ENCODE data around the gene STX2.

Gene STX2

DNA sequence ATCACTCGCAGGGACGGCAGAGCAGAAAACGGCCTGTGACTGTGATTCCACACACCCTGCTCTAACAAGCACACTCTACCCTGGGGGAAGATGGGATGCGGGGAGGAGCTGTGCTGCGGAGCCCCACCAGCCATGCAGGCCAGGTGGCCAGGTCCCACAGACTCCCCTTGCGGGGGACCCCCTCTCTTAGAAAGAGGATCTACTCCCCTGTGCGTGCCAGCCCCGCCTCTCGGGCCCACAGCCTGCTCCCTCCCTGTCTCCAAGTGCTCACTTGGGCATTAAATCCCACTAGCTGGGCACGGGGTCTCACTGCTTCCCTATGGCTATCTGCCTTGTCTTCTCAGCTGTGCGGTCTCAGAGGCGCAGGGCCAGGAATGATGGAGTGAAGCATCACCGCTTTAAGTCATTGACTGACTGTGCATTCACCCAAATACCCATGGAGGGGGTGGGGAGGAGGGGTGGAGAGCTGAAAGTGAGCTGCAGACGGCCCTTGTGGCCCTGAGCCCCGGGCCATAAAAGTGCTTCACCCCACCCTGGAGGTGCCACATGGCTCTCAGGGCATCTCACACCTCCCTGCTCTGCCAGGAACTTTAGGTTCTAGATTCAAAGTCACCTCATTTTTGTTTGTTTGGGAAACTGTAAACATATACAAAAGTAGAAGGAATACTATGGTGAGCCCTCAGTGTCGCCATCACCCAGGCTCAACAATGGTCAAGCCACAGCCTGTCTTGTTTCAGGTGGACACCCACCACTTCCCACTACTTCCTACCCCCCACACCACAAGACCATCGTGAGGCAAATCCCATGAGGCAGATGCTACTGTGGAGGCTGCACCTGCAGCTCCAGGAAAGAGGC, 9.4 kb downstream of the STX2 start:
- Mint-ChIP-seq H3K9me3 (no peaks in the 10 kb centered on the region), H3K4me3 (no peak overlapping the region), H3K36me3 (ENCODE audit: low read depth) (peaks cover 7% of the 10 kb centered on the region), H3K27me3 (no peaks in the 10 kb centered on the region), H3K27ac (no peak overlapping the region), H3K4me1 (ENCODE audit: low read depth) (peaks cover 34% of the 10 kb centered on the region)

DNA sequence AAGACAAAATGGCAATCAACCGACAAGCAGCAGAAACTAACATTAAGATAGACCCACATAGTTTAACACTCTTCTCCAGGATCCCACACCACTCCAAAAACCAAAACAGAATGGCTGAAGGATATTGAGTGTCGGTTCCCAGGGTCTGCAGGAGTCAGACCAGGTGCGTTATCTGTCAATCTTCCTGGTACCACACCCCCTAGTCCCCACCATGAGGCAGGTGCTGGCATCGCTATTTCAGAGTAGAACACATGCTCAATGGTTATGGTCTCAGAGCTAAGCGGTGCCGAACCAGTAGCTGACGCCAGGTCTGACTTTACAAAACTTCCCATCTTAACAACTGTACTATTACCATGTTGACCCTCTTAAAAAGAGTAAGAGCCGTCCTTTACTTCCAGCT, 10.2 kb downstream of the STX2 start:
- peaks cover 34% of the 10 kb centered on the region for H3K4me1 Mint-ChIP-seq (ENCODE audit: low read depth)
- no peak overlapping the region for H3K4me3 Mint-ChIP-seq
- H3K27me3 Mint-ChIP-seq: no peaks in the 10 kb centered on the region
- H3K27ac Mint-ChIP-seq: no peak overlapping the region
- H3K36me3 Mint-ChIP-seq (ENCODE audit: low read depth): peaks cover 7% of the 10 kb centered on the region
- H3K9me3 Mint-ChIP-seq: no peaks in the 10 kb centered on the region

- peaks cover 12% of the 10 kb centered on the region for H3K36me3 Mint-ChIP-seq (ENCODE audit: low read depth)
- H3K27me3 Mint-ChIP-seq: no peaks in the 10 kb centered on the region
- peak overlapping the region; percentile 61 for H3K27ac Mint-ChIP-seq
- peaks cover 21% of the 10 kb centered on the region for H3K4me1 Mint-ChIP-seq (ENCODE audit: low read depth)
- no peaks in the 10 kb centered on the region for H3K9me3 Mint-ChIP-seq
- H3K4me3 Mint-ChIP-seq: no peak overlapping the region
Measured at GRCh38 chr12:130827432-130827831, 11.6 kb downstream of the STX2 start.

- no peak overlapping the region for H3K4me3 Mint-ChIP-seq
- H3K27ac Mint-ChIP-seq: no peak overlapping the region
- peaks cover 16% of the 10 kb centered on the region for H3K36me3 Mint-ChIP-seq (ENCODE audit: low read depth)
- no peaks in the 10 kb centered on the region for H3K9me3 Mint-ChIP-seq
- no peaks in the 10 kb centered on the region for H3K27me3 Mint-ChIP-seq
- peaks cover 15% of the 10 kb centered on the region for H3K4me1 Mint-ChIP-seq (ENCODE audit: low read depth)
Measured at GRCh38 chr12:130826151-130826801, 12.8 kb downstream of the STX2 start.

- H3K4me3 Mint-ChIP-seq: no peak overlapping the region
- H3K27ac Mint-ChIP-seq: no peak overlapping the region
- peaks cover 15% of the 10 kb centered on the region for H3K4me1 Mint-ChIP-seq (ENCODE audit: low read depth)
- H3K27me3 Mint-ChIP-seq: no peaks in the 10 kb centered on the region
- H3K9me3 Mint-ChIP-seq: no peaks in the 10 kb centered on the region
- H3K36me3 Mint-ChIP-seq (ENCODE audit: low read depth): peaks cover 22% of the 10 kb centered on the region
Measured at GRCh38 chr12:130825771-130826150, 13.3 kb downstream of the STX2 start.

DNA sequence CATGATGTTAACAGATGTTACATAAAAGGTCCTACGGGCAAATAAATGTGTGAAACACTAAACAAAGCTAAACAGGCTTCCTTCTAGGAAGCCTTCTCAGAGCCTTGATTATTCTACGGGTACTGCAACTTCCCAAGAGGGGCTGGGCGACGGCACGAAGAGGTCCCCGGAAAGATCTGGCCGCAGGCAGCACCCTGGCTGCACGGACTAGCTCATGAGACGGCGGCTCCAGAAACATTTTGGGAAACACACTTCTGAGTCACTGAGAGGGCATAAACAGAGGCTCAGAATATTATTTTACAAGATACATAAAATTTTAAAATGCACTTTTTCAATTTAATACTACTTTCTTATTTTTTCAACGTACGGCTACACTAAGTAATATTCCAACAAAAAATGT, 19.4 kb downstream of the STX2 start:
- Mint-ChIP-seq H3K4me3 (peak overlapping the region; percentile 23), H3K36me3 (ENCODE audit: low read depth) (peaks cover 32% of the 10 kb centered on the region), H3K27me3 (no peaks in the 10 kb centered on the region), H3K9me3 (no peaks in the 10 kb centered on the region), H3K4me1 (ENCODE audit: low read depth) (peaks cover 10% of the 10 kb centered on the region), H3K27ac (no peak overlapping the region)

GRCh38 chr12:130818635-130819576, 20.1 kb downstream of the STX2 start:
- Mint-ChIP-seq H3K27me3 (no peaks in the 10 kb centered on the region), H3K36me3 (ENCODE audit: low read depth) (peaks cover 37% of the 10 kb centered on the region), H3K27ac (peak overlapping the region; percentile 76), H3K4me1 (ENCODE audit: low read depth) (peaks cover 13% of the 10 kb centered on the region), H3K4me3 (peak overlapping the region; percentile 83), H3K9me3 (no peaks in the 10 kb centered on the region)

DNA sequence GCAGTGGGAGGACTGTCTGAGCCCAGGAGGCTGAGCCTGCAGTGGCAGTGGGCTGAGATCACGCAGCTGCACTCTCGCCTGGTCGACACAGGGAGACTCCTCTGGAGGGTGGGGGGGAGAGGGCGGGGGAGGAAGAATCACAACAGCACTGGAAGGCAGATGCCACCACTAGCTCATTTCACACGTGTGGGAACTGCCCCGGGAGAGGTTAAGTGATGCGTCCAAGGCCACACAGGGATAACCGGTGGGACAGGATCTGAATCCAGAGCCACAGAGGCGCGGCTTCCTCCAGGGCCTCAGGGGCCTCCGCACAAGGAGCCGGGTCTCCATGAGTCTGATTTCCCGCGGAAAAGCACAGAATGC, 20.8 kb downstream of the STX2 start:
- no peaks in the 10 kb centered on the region for H3K27me3 Mint-ChIP-seq
- H3K9me3 Mint-ChIP-seq: no peaks in the 10 kb centered on the region
- peaks cover 14% of the 10 kb centered on the region for H3K4me1 Mint-ChIP-seq (ENCODE audit: low read depth)
- H3K36me3 Mint-ChIP-seq (ENCODE audit: low read depth): peaks cover 32% of the 10 kb centered on the region
- H3K4me3 Mint-ChIP-seq: peak overlapping the region; percentile 83
- H3K27ac Mint-ChIP-seq: peak overlapping the region; percentile 76

GRCh38 chr12:130817804-130818203, 21.2 kb downstream of the STX2 start:
- no peak overlapping the region for H3K27ac Mint-ChIP-seq
- H3K27me3 Mint-ChIP-seq: no peaks in the 10 kb centered on the region
- peaks cover 14% of the 10 kb centered on the region for H3K4me1 Mint-ChIP-seq (ENCODE audit: low read depth)
- peaks cover 30% of the 10 kb centered on the region for H3K36me3 Mint-ChIP-seq (ENCODE audit: low read depth)
- H3K4me3 Mint-ChIP-seq: peak overlapping the region; percentile 52
- no peaks in the 10 kb centered on the region for H3K9me3 Mint-ChIP-seq

DNA sequence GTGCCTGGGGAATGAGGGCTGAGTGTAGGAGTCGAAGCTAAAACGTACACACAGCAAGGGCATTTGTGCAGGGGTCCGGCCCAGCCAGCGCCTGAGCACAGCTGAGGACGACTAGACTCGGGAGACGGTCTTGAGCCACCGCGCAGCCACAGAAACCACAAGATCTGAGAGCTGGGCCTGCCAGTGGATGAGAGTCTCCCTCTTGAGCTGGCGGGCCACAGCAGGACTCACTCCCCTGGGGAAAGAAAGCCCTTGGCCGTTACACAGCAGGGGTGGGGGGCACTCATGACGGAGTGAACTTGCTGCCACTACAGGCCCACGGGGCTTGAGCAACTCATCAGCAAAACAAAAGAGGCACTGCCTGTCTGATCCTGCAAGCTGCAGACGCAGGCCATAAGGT, 23.0 kb downstream of the STX2 start:
- Mint-ChIP-seq H3K27me3 (no peaks in the 10 kb centered on the region), H3K9me3 (no peaks in the 10 kb centered on the region), H3K36me3 (ENCODE audit: low read depth) (peaks cover 33% of the 10 kb centered on the region), H3K27ac (no peak overlapping the region), H3K4me1 (ENCODE audit: low read depth) (peaks cover 14% of the 10 kb centered on the region), H3K4me3 (no peak overlapping the region)

GRCh38 chr12:130815028-130815741, 23.9 kb downstream of the STX2 start:
- Mint-ChIP-seq H3K27me3 (no peaks in the 10 kb centered on the region), H3K27ac (no peak overlapping the region), H3K36me3 (ENCODE audit: low read depth) (peaks cover 33% of the 10 kb centered on the region)

GRCh38 chr12:130813949-130814348, 25.1 kb downstream of the STX2 start:
- Mint-ChIP-seq H3K27ac (no peak overlapping the region), H3K4me3 (no peak overlapping the region), H3K27me3 (no peaks in the 10 kb centered on the region), H3K36me3 (ENCODE audit: low read depth) (peaks cover 37% of the 10 kb centered on the region), H3K9me3 (no peaks in the 10 kb centered on the region), H3K4me1 (ENCODE audit: low read depth) (peaks cover 14% of the 10 kb centered on the region)

More at GRCh38 chr12:130815028-130815741, 23.9 kb downstream of the STX2 start:
- H3K4me1 Mint-ChIP-seq (ENCODE audit: low read depth): peaks cover 14% of the 10 kb centered on the region
- no peak overlapping the region for H3K4me3 Mint-ChIP-seq
- no peaks in the 10 kb centered on the region for H3K9me3 Mint-ChIP-seq

GRCh38 chr12:130813436-130813835, 25.6 kb downstream of the STX2 start:
- H3K27ac Mint-ChIP-seq: no peak overlapping the region
- no peak overlapping the region for H3K4me3 Mint-ChIP-seq
- peaks cover 11% of the 10 kb centered on the region for H3K4me1 Mint-ChIP-seq (ENCODE audit: low read depth)
- H3K27me3 Mint-ChIP-seq: no peaks in the 10 kb centered on the region
- peaks cover 39% of the 10 kb centered on the region for H3K36me3 Mint-ChIP-seq (ENCODE audit: low read depth)
- no peaks in the 10 kb centered on the region for H3K9me3 Mint-ChIP-seq

- H3K4me3 Mint-ChIP-seq: no peak overlapping the region
- peaks cover 4% of the 10 kb centered on the region for H3K4me1 Mint-ChIP-seq (ENCODE audit: low read depth)
- peaks cover 67% of the 10 kb centered on the region for H3K36me3 Mint-ChIP-seq (ENCODE audit: low read depth)
- no peaks in the 10 kb centered on the region for H3K27me3 Mint-ChIP-seq
- no peaks in the 10 kb centered on the region for H3K9me3 Mint-ChIP-seq
- H3K27ac Mint-ChIP-seq: no peak overlapping the region
Measured at GRCh38 chr12:130809791-130810190, 29.3 kb downstream of the STX2 start.

All from stimulated activated naive CD8-positive, alpha-beta T cell treated with anti-CD3 and anti-CD28 coated beads, Interleukin-15, Interleukin-2, amounts not matched to agents 100 ng/mL and 50 ng/mL, for 24 hours (primary cell).